ENCODE results near the gene ZDHHC6.
A peak's percentile ranks its signal among the peaks of the same experiment; 100 is the strongest.
"Not testable (repeated sequence)": the region's sequence is repeated elsewhere in the genome, so short reads cannot be mapped to it uniquely, and the experiment has no call there.

Gene ZDHHC6

GRCh38 chr10:112446855-112447619 lies at the start of gene ZDHHC6, which contains the start of gene VTI1A:
ZDHHC6 (minus strand) TSS chr10:112446914; CDS start chr10:112445436, 1,478 bp downstream.
VTI1A (plus strand) TSS chr10:112447215; CDS start chr10:112447374, 159 bp downstream.
- peak; percentile 86 for DNase-seq
- in situ Hi-C loops (cut with MboI; ENCODE audit: low pct_unique_long_range_greater_than_20kb, low sequenced_read_pairs), result no loop called here

GRCh38 chr10:112492736-112493135 lies 46.0 kb upstream of the ZDHHC6 start:
- DNase-seq, result no peak
- in situ Hi-C loops (cut with MboI; ENCODE audit: low pct_unique_long_range_greater_than_20kb, low sequenced_read_pairs), result no loop called here

- DNase-seq, result no peak
- in situ Hi-C loops (cut with MboI; ENCODE audit: low pct_unique_long_range_greater_than_20kb, low sequenced_read_pairs), result no loop called here
Measured at GRCh38 chr10:112491144-112491543, 44.4 kb upstream of the ZDHHC6 start.

GRCh38 chr10:112490545-112490944 lies 43.8 kb upstream of the ZDHHC6 start:
- in situ Hi-C loops (cut with MboI; ENCODE audit: low pct_unique_long_range_greater_than_20kb, low sequenced_read_pairs), result no loop called here
- DNase-seq, result no peak

- in situ Hi-C loops (cut with MboI; ENCODE audit: low pct_unique_long_range_greater_than_20kb, low sequenced_read_pairs), result no loop called here
- no peak for DNase-seq
Measured at GRCh38 chr10:112487964-112488363, 41.2 kb upstream of the ZDHHC6 start.

- DNase-seq, result no peak
- in situ Hi-C loops (cut with MboI; ENCODE audit: low pct_unique_long_range_greater_than_20kb, low sequenced_read_pairs), result no loop called here
Measured at GRCh38 chr10:112484399-112484798, 37.7 kb upstream of the ZDHHC6 start.

GRCh38 chr10:112481602-112482001 lies 34.9 kb upstream of the ZDHHC6 start:
- in situ Hi-C loops (cut with MboI; ENCODE audit: low pct_unique_long_range_greater_than_20kb, low sequenced_read_pairs), result no loop called here
- DNase-seq, result no peak

GRCh38 chr10:112475575-112476218 lies 29.0 kb upstream of the ZDHHC6 start:
- peak; percentile 4 for DNase-seq
- in situ Hi-C loops (cut with MboI; ENCODE audit: low pct_unique_long_range_greater_than_20kb, low sequenced_read_pairs), result no loop called here

GRCh38 chr10:112471878-112472487 lies 25.3 kb upstream of the ZDHHC6 start:
- DNase-seq, result peak; percentile 60
- in situ Hi-C loops (cut with MboI; ENCODE audit: low pct_unique_long_range_greater_than_20kb, low sequenced_read_pairs), result no loop called here

GRCh38 chr10:112467541-112468075 lies 20.9 kb upstream of the ZDHHC6 start:
- DNase-seq, result no peak
- in situ Hi-C loops (cut with MboI; ENCODE audit: low pct_unique_long_range_greater_than_20kb, low sequenced_read_pairs), result no loop called here

GRCh38 chr10:112466802-112467201 lies 20.1 kb upstream of the ZDHHC6 start:
- no peak for DNase-seq
- in situ Hi-C loops (cut with MboI; ENCODE audit: low pct_unique_long_range_greater_than_20kb, low sequenced_read_pairs), result no loop called here

- DNase-seq, result no peak
- in situ Hi-C loops (cut with MboI; ENCODE audit: low pct_unique_long_range_greater_than_20kb, low sequenced_read_pairs), result no loop called here
Measured at GRCh38 chr10:112465299-112465883, 18.7 kb upstream of the ZDHHC6 start.

GRCh38 chr10:112464074-112464473 lies 17.4 kb upstream of the ZDHHC6 start:
- DNase-seq; in situ Hi-C loops (cut with MboI; ENCODE audit: low pct_unique_long_range_greater_than_20kb, low sequenced_read_pairs): not testable (repeated sequence)

- in situ Hi-C loops (cut with MboI; ENCODE audit: low pct_unique_long_range_greater_than_20kb, low sequenced_read_pairs), result no loop called here
- DNase-seq, result no peak
Measured at GRCh38 chr10:112461029-112461887, 14.5 kb upstream of the ZDHHC6 start.

- in situ Hi-C loops (cut with MboI; ENCODE audit: low pct_unique_long_range_greater_than_20kb, low sequenced_read_pairs), result no loop called here
- no peak for DNase-seq
Measured at GRCh38 chr10:112460366-112460765, 13.7 kb upstream of the ZDHHC6 start.

GRCh38 chr10:112456533-112456932 lies 9.8 kb upstream of the ZDHHC6 start:
- peak; percentile 8 for DNase-seq

GRCh38 chr10:112454910-112455779 lies 8.4 kb upstream of the ZDHHC6 start:
- in situ Hi-C loops (cut with MboI; ENCODE audit: low pct_unique_long_range_greater_than_20kb, low sequenced_read_pairs), result no loop called here
- no peak for DNase-seq

More at GRCh38 chr10:112456533-112456932, 9.8 kb upstream of the ZDHHC6 start:
- in situ Hi-C loops (cut with MboI; ENCODE audit: low pct_unique_long_range_greater_than_20kb, low sequenced_read_pairs), result no loop called here

GRCh38 chr10:112448888-112449287 lies 2.2 kb upstream of the ZDHHC6 start:
- in situ Hi-C loops (cut with MboI; ENCODE audit: low pct_unique_long_range_greater_than_20kb, low sequenced_read_pairs), result no loop called here
- DNase-seq, result peak; percentile 17
